GM23338 (cell line): ENCODE results near the gene FMO2. TPM values are rescaled to one million over a fixed set of nuclear protein-coding genes. Genes with fewer than 3 reads are reported as not detected.

ENCODE experiments used
- ATAC-seq: fragments of 200-7000 bp; cut with Tn5 transposase; 3 replicates; pipeline ENCODE4 v1.9.1; 2020
- DNase-seq: peaks from one replicate; pipeline ENCODE4 v3.0.0-alpha.2; 2015; ENCODE audit warnings: low spot score
- H2AFZ ChIP-seq: fragments of 200-600 bp; sonication (generic); 2 replicates; pipeline ENCODE4 v1.8.0; 2016; ENCODE audit warnings: antibody characterized with exemption, mild to moderate bottlenecking, moderate library complexity
- H3F3A ChIP-seq: fragments of 200-600 bp; sonication (generic); replicated peaks from 2 replicates; pipeline ENCODE4 v1.8.0; 2017; ENCODE audit warnings: antibody characterized with exemption, mixed run types, low read depth
- H3K27ac ChIP-seq: fragments of 200-600 bp; sonication (generic); 2 replicates; pipeline ENCODE4 v1.6.1; 2016; ENCODE audit warnings: low read depth
- H3K27me3 ChIP-seq: fragments of 200-600 bp; sonication (generic); 2 replicates; pipeline ENCODE4 v1.8.0; 2016; ENCODE audit warnings: mild to moderate bottlenecking, mixed run types, moderate library complexity; ENCODE audit not compliant: insufficient read depth
- H3K36me3 ChIP-seq: fragments of 200-600 bp; sonication (generic); 2 replicates; pipeline ENCODE4 v1.8.0; 2016; ENCODE audit warnings: mild to moderate bottlenecking; ENCODE audit not compliant: insufficient read depth
- H3K4me1 ChIP-seq: fragments of 200-600 bp; sonication (generic); 2 replicates; pipeline ENCODE4 v1.8.0; 2016; ENCODE audit warnings: mild to moderate bottlenecking, moderate library complexity; ENCODE audit not compliant: insufficient read depth
- H3K4me2 ChIP-seq: fragments of 200-600 bp; sonication (generic); 2 replicates; pipeline ENCODE4 v1.7.1; 2017; ENCODE audit warnings: mixed run types
- H3K4me3 ChIP-seq: fragments of 200-600 bp; sonication (generic); 2 replicates; pipeline ENCODE4 v1.6.1; 2016; ENCODE audit warnings: mixed run types
- H3K79me2 ChIP-seq: fragments of 200-600 bp; sonication (generic); replicated peaks from 2 replicates; pipeline ENCODE4 v1.8.0; 2017; ENCODE audit warnings: mild to moderate bottlenecking; ENCODE audit not compliant: insufficient read depth
- H3K9me2 ChIP-seq: fragments of 200-600 bp; sonication (generic); 2 replicates; pipeline ENCODE4 v1.8.0; 2017; ENCODE audit not compliant: insufficient read depth
- H4K20me1 ChIP-seq: fragments of 200-600 bp; sonication (generic); replicated peaks from 2 replicates; pipeline ENCODE4 v1.8.0; 2017; ENCODE audit warnings: mild to moderate bottlenecking; ENCODE audit not compliant: insufficient read depth
- H3K27ac Mint-ChIP-seq: 2 replicates; pipeline ENCODE4 v1.8.0; 2020; ENCODE audit warnings: inconsistent platforms, mild to moderate bottlenecking, moderate library complexity, mixed read lengths
- H3K27me3 Mint-ChIP-seq: 3 replicates; pipeline ENCODE4 v1.8.0; 2022; ENCODE audit warnings: low read depth, mild to moderate bottlenecking, moderate library complexity, mixed read lengths, inconsistent platforms; ENCODE audit not compliant: insufficient read depth, poor library complexity
- H3K36me3 Mint-ChIP-seq: 3 replicates; pipeline ENCODE4 v1.8.0; 2021; ENCODE audit warnings: low read depth, mild to moderate bottlenecking, inconsistent platforms, moderate library complexity, mixed read lengths
- H3K4me1 Mint-ChIP-seq: 3 replicates; pipeline ENCODE4 v1.8.0; 2020; ENCODE audit warnings: mild to moderate bottlenecking, inconsistent platforms, mixed read lengths
- H3K4me3 Mint-ChIP-seq: 3 replicates; pipeline ENCODE4 v1.8.0; 2021; ENCODE audit warnings: moderate library complexity, mild to moderate bottlenecking, inconsistent platforms, mixed read lengths
- H3K9me3 Mint-ChIP-seq: 3 replicates; pipeline ENCODE4 v1.8.0; 2020; ENCODE audit warnings: moderate library complexity, mild to moderate bottlenecking, inconsistent platforms, mixed read lengths
- CREB1 ChIP-seq: fragments of 250-450 bp; sonication (Bioruptor Pico); IDR thresholded peaks from 2 replicates; pipeline ENCODE4 v1.5.0; 2020; ENCODE audit warnings: low read depth, mild to moderate bottlenecking, moderate library complexity
- EZH2 ChIP-seq: fragments of 200-600 bp; sonication (generic); IDR thresholded peaks from one replicate; pipeline ENCODE4 v1.8.0; 2017; ENCODE audit warnings: antibody characterized with exemption, mild to moderate bottlenecking, low read depth; ENCODE audit not compliant: unreplicated experiment
- EZH2phosphoT487 ChIP-seq: fragments of 200-600 bp; sonication (generic); IDR thresholded peaks from one replicate; pipeline ENCODE4 v1.8.1; 2018; ENCODE audit warnings: antibody characterized with exemption; ENCODE audit not compliant: unreplicated experiment
- JUNB ChIP-seq: IDR thresholded peaks from one replicate; pipeline ENCODE4 v1.6.1; 2016; ENCODE audit warnings: antibody characterized with exemption; ENCODE audit not compliant: unreplicated experiment
- POLR2AphosphoS5 ChIP-seq: IDR thresholded peaks from 2 replicates; pipeline ENCODE4 v1.6.1; 2016; ENCODE audit warnings: antibody characterized with exemption, low read depth
- STAT1 ChIP-seq: IDR thresholded peaks from one replicate; pipeline ENCODE4 v1.6.1; 2016; ENCODE audit warnings: antibody characterized with exemption; ENCODE audit not compliant: unreplicated experiment
- ZNF114 ChIP-seq: fragments of 250-450 bp; sonication (Bioruptor Pico); IDR thresholded peaks from 2 replicates; pipeline ENCODE4 v1.5.0; 2020; ENCODE audit warnings: mild to moderate bottlenecking, moderate library complexity
- polyA plus RNA-seq: library from polyadenylated mRNA; unstranded; fragments of >200 nt; fragmentation: Nextera tagmentation; extraction: Ambion mirVana; gene quantifications from 2 replicates; pipeline ENCODE4 v1.2.1, GENCODE V29; 2016
- total RNA-seq: library from RNA; depleted of rRNA; stranded (reverse); fragments of >200 nt; shearing (Covaris generic); gene quantifications from 2 replicates; pipeline ENCODE4 v1.2.3, GENCODE V29; 2014
- TF ChIP-seq, protein P1 (sequence below): IDR thresholded peaks from 2 replicates; pipeline ENCODE4 v1.6.1; 2016; ENCODE audit warnings: antibody characterized with exemption
- TF ChIP-seq, protein P2 (sequence below): IDR thresholded peaks from one replicate; pipeline ENCODE4 v1.6.1; 2018; ENCODE audit warnings: antibody characterized with exemption; ENCODE audit not compliant: unreplicated experiment
- TF ChIP-seq, protein P3 (sequence below), 2 experiments: fragments of 200-600 bp in 1 of 2; sonication (generic) in 1 of 2; conservative IDR thresholded peaks; 2 replicates each; pipeline versions ENCODE4 v1.5.1 to v1.6.1; 2016 to 2017; ENCODE audit warnings: antibody characterized with exemption in 2 of 2, low read depth in 2 of 2, mild to moderate bottlenecking in 2 of 2, moderate library complexity in 1 of 2

FMO2 gene
- total and polyA plus RNA-seq, 2 experiments from 2014 or later = 0.31 TPM; not detected in 1

- Histone ChIP-seq H2AFZ (no peak overlapping the region), H3K4me2 (peak overlapping the region; percentile 69), H3K9me2 (no peaks in the 10 kb centered on the region), H3K27ac (peak overlapping the region; percentile 98), H3K36me3 (no peaks in the 10 kb centered on the region), H3K27me3 (no peaks in the 10 kb centered on the region), H3K4me3 (peak overlapping the region; percentile 44), H3F3A (no peaks in the 10 kb centered on the region), H4K20me1 (no peaks in the 10 kb centered on the region), H3K79me2 (no peaks in the 10 kb centered on the region), H3K4me1 (peaks cover 45% of the 10 kb centered on the region)
- Mint-ChIP-seq H3K9me3 (peaks cover 23% of the 10 kb centered on the region), H3K4me1 (peaks cover 53% of the 10 kb centered on the region), H3K36me3 (peaks cover 19% of the 10 kb centered on the region; the same call in 2 of the 3 replicates), H3K4me3 (peak overlapping the region; percentile 72), H3K27me3 (peaks cover 2% of the 10 kb centered on the region), H3K27ac (peak overlapping the region; percentile 93)
- DNase-seq (peak; percentile 89), ATAC-seq (peak; percentile 96)
- TF ChIP-seq EZH2phosphoT487 = no peak
- TF ChIP-seq STAT1 = no peak
- peak; percentile 28; the same call in 1 of the 2 replicates for TF ChIP-seq POLR2AphosphoS5
Measured at GRCh38 chr1:171220581-171221054, 35.5 kb downstream of the FMO2 start.

GRCh38 chr1:171221665-171222591 is 36.8 kb downstream of the FMO2 start:
- Mint-ChIP-seq H3K9me3 (peaks cover 23% of the 10 kb centered on the region), H3K36me3 (peaks cover 19% of the 10 kb centered on the region; the same call in 2 of the 3 replicates), H3K27ac (peak overlapping the region; percentile 93), H3K4me3 (peak overlapping the region; percentile 52; the same call in 2 of the 3 replicates), H3K27me3 (peaks cover 2% of the 10 kb centered on the region), H3K4me1 (peaks cover 54% of the 10 kb centered on the region)
- H3K9me2 ChIP-seq = no peaks in the 10 kb centered on the region
- H3K79me2 ChIP-seq = no peaks in the 10 kb centered on the region
- peaks cover 45% of the 10 kb centered on the region for H3K4me1 ChIP-seq
- H2AFZ ChIP-seq = no peak overlapping the region
- no peaks in the 10 kb centered on the region for H3F3A ChIP-seq
- DNase-seq (no peak), ATAC-seq (no peak)
- H4K20me1 ChIP-seq = no peaks in the 10 kb centered on the region
- peak overlapping the region; percentile 98 for H3K27ac ChIP-seq
- no peaks in the 10 kb centered on the region for H3K36me3 ChIP-seq
- H3K27me3 ChIP-seq = no peaks in the 10 kb centered on the region
- peak overlapping the region; percentile 69 for H3K4me2 ChIP-seq
- H3K4me3 ChIP-seq = no peak overlapping the region
- no peak for TF ChIP-seq EZH2
- TF ChIP-seq CREB1 (CRISPR knock-in tag) = no peak
- no peak for TF ChIP-seq POLR2AphosphoS5
- TF ChIP-seq, protein P1, sequence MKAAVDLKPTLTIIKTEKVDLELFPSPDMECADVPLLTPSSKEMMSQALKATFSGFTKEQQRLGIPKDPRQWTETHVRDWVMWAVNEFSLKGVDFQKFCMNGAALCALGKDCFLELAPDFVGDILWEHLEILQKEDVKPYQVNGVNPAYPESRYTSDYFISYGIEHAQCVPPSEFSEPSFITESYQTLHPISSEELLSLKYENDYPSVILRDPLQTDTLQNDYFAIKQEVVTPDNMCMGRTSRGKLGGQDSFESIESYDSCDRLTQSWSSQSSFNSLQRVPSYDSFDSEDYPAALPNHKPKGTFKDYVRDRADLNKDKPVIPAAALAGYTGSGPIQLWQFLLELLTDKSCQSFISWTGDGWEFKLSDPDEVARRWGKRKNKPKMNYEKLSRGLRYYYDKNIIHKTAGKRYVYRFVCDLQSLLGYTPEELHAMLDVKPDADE = no peak
- TF ChIP-seq, protein P2, sequence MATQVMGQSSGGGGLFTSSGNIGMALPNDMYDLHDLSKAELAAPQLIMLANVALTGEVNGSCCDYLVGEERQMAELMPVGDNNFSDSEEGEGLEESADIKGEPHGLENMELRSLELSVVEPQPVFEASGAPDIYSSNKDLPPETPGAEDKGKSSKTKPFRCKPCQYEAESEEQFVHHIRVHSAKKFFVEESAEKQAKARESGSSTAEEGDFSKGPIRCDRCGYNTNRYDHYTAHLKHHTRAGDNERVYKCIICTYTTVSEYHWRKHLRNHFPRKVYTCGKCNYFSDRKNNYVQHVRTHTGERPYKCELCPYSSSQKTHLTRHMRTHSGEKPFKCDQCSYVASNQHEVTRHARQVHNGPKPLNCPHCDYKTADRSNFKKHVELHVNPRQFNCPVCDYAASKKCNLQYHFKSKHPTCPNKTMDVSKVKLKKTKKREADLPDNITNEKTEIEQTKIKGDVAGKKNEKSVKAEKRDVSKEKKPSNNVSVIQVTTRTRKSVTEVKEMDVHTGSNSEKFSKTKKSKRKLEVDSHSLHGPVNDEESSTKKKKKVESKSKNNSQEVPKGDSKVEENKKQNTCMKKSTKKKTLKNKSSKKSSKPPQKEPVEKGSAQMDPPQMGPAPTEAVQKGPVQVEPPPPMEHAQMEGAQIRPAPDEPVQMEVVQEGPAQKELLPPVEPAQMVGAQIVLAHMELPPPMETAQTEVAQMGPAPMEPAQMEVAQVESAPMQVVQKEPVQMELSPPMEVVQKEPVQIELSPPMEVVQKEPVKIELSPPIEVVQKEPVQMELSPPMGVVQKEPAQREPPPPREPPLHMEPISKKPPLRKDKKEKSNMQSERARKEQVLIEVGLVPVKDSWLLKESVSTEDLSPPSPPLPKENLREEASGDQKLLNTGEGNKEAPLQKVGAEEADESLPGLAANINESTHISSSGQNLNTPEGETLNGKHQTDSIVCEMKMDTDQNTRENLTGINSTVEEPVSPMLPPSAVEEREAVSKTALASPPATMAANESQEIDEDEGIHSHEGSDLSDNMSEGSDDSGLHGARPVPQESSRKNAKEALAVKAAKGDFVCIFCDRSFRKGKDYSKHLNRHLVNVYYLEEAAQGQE = no peak
- TF ChIP-seq, protein P3, sequence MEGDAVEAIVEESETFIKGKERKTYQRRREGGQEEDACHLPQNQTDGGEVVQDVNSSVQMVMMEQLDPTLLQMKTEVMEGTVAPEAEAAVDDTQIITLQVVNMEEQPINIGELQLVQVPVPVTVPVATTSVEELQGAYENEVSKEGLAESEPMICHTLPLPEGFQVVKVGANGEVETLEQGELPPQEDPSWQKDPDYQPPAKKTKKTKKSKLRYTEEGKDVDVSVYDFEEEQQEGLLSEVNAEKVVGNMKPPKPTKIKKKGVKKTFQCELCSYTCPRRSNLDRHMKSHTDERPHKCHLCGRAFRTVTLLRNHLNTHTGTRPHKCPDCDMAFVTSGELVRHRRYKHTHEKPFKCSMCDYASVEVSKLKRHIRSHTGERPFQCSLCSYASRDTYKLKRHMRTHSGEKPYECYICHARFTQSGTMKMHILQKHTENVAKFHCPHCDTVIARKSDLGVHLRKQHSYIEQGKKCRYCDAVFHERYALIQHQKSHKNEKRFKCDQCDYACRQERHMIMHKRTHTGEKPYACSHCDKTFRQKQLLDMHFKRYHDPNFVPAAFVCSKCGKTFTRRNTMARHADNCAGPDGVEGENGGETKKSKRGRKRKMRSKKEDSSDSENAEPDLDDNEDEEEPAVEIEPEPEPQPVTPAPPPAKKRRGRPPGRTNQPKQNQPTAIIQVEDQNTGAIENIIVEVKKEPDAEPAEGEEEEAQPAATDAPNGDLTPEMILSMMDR (conservative IDR thresholded peaks at IDR 0.05; ENCODE audit: low read depth in 2 of 2) = no peak
- no peak for TF ChIP-seq ZNF114 (CRISPR knock-in tag)
- TF ChIP-seq STAT1 = no peak
- TF ChIP-seq JUNB = no peak
- no peak for TF ChIP-seq EZH2phosphoT487
